SK-N-SH (cell line): ENCODE measurements around the gene ILF3. TPM values are rescaled to one million over a fixed set of nuclear protein-coding genes. Genes with fewer than 3 reads are reported as not detected.

ENCODE experiments used
- CTCF ChIA-PET: fragments of 300-600, 350-600 bp; formaldehyde crosslinking; extraction: SDS; loops from one replicate; lab custom pipeline; 2021; lab: Yijun Ruan, JAX
- POLR2A ChIA-PET: fragments of 350-600 bp; sonication (Branson Sonifier 250); formaldehyde crosslinking; extraction: SDS; loops from one replicate; lab custom pipeline; 2020; ENCODE audit warnings: antibody characterized with exemption, inconsistent platforms; lab: Yijun Ruan, JAX
- DNase-seq: peaks from one replicate; pipeline ENCODE4 v3.0.0; 2012
- H2AFZ ChIP-seq: fragments of 200-600 bp; sonication (generic); 2 replicates; pipeline ENCODE4 v1.8.1; 2016; ENCODE audit warnings: antibody characterized with exemption, mild to moderate bottlenecking, low read depth
- H3F3A ChIP-seq: fragments of 200-600 bp; sonication (generic); replicated peaks from 2 replicates; pipeline ENCODE3; 2016; ENCODE audit warnings: antibody characterized with exemption, mild to moderate bottlenecking; ENCODE audit not compliant: insufficient read depth
- H3K27ac ChIP-seq, 2 experiments: fragments of 200-500 bp in 1 of 2; fragments of 200-600 bp in 1 of 2; sonication (Bioruptor generic) in 1 of 2; sonication (generic), shearing (Covaris generic) in 1 of 2; 2 replicates each; pipeline versions ENCODE4 v1.5.1 to v1.6.1; 2014 to 2016; ENCODE audit warnings: low read depth in 2 of 2, inconsistent platforms in 1 of 2, low read length in 1 of 2, mild to moderate bottlenecking in 1 of 2, mixed read lengths in 1 of 2
- H3K27me3 ChIP-seq: fragments of 200-600 bp; sonication (generic), shearing (Covaris generic); 2 replicates; pipeline ENCODE4 v1.6.1; 2016; ENCODE audit warnings: mixed run types; ENCODE audit not compliant: insufficient read depth
- H3K36me3 ChIP-seq, 2 experiments: fragments of 200-500 bp in 1 of 2; fragments of 200-600 bp in 1 of 2; sonication (Bioruptor generic) in 1 of 2; sonication (generic) in 1 of 2; replicated peaks in 1 of 2; 2 replicates each; pipeline versions ENCODE3 to v1.5.1; 2014 to 2016; ENCODE audit warnings: low read length in 1 of 2, mild to moderate bottlenecking in 1 of 2; ENCODE audit not compliant: insufficient read depth in 2 of 2, control insufficient read depth in 1 of 2
- H3K4me1 ChIP-seq, 2 experiments: fragments of 200-500 bp in 1 of 2; fragments of 200-600 bp in 1 of 2; sonication (Bioruptor generic) in 1 of 2; sonication (generic), shearing (Covaris generic) in 1 of 2; 2 replicates each; pipeline versions ENCODE4 v1.5.1 to v1.6.1; 2014 to 2016; ENCODE audit warnings: low read depth in 1 of 2, low read length in 1 of 2, mixed run types in 1 of 2; ENCODE audit not compliant: insufficient read depth in 2 of 2, control insufficient read depth in 1 of 2
- H3K4me2 ChIP-seq: fragments of 200-600 bp; sonication (generic), shearing (Covaris generic); 2 replicates; pipeline ENCODE4 v1.6.1; 2017; ENCODE audit warnings: mixed run types
- H3K4me3 ChIP-seq, 2 experiments: fragments of 200-500 bp in 1 of 2; fragments of 200-600 bp in 1 of 2; sonication (Bioruptor generic) in 1 of 2; sonication (generic), shearing (Covaris generic) in 1 of 2; 2 replicates each; pipeline versions ENCODE4 v1.5.1 to v1.8.1; 2014 to 2016; ENCODE audit warnings: low read depth in 2 of 2, inconsistent platforms in 1 of 2, low read length in 1 of 2, mild to moderate bottlenecking in 1 of 2, mixed read lengths in 1 of 2, moderate library complexity in 1 of 2
- H3K79me2 ChIP-seq: fragments of 200-600 bp; sonication (generic); 2 replicates; pipeline ENCODE4 v1.8.1; 2017; ENCODE audit warnings: mild to moderate bottlenecking; ENCODE audit not compliant: insufficient read depth
- H3K9ac ChIP-seq: fragments of 200-600 bp; sonication (generic); 2 replicates; pipeline ENCODE4 v1.6.1; 2017; ENCODE audit warnings: mixed run types
- H3K9me2 ChIP-seq: fragments of 200-600 bp; sonication (generic); 2 replicates; pipeline ENCODE4 v1.6.1; 2017; ENCODE audit warnings: mixed run types
- H3K9me3 ChIP-seq: fragments of 200-600 bp; sonication (generic); 2 replicates; pipeline ENCODE4 v1.6.1; 2017; ENCODE audit warnings: mixed run types, mild to moderate bottlenecking, moderate library complexity
- H4K20me1 ChIP-seq: fragments of 200-600 bp; sonication (generic); 2 replicates; pipeline ENCODE4 v1.6.1; 2017; ENCODE audit warnings: mild to moderate bottlenecking, mixed run types; ENCODE audit not compliant: insufficient read depth
- EP300 ChIP-seq, 2 experiments: IDR thresholded peaks; 2 replicates each; pipeline versions ENCODE4 v1.4.0 to v1.6.1; 2012; ENCODE audit warnings: borderline replicate concordance in 1 of 2, low read depth in 1 of 2, low read length in 1 of 2
- FOSL2 ChIP-seq: IDR thresholded peaks from 2 replicates; pipeline ENCODE4 v1.4.0; 2012; ENCODE audit warnings: low read depth, mild to moderate bottlenecking, moderate library complexity, borderline replicate concordance
- FOXJ3 ChIP-seq: sonication (generic); formaldehyde crosslinking; IDR thresholded peaks from 2 replicates; pipeline ENCODE4 v1.5.1; 2020; ENCODE audit warnings: mild to moderate bottlenecking, missing genetic modification reagents
- GABPA ChIP-seq: IDR thresholded peaks from 2 replicates; pipeline ENCODE4 v1.4.0; 2012; ENCODE audit warnings: low read depth, mild to moderate bottlenecking
- GATA2 ChIP-seq: sonication (generic); formaldehyde crosslinking; IDR thresholded peaks from 2 replicates; pipeline ENCODE4 v1.5.0; 2020; ENCODE audit warnings: mild to moderate bottlenecking, missing genetic modification reagents
- MEF2A ChIP-seq: IDR thresholded peaks from 2 replicates; pipeline ENCODE4 v1.4.0; 2012; ENCODE audit warnings: low read depth, borderline replicate concordance
- NFIC ChIP-seq: IDR thresholded peaks from 2 replicates; pipeline ENCODE4 v1.4.0; 2012; ENCODE audit warnings: borderline replicate concordance
- NRF1 ChIP-seq: IDR thresholded peaks from 2 replicates; pipeline ENCODE4 v1.6.1; 2012; ENCODE audit warnings: low read depth, mild to moderate bottlenecking, low read length
- RAD21 ChIP-seq: IDR thresholded peaks from 2 replicates; pipeline ENCODE4 v1.6.1; 2012; ENCODE audit warnings: mild to moderate bottlenecking, low read length
- REST ChIP-seq: IDR thresholded peaks from 2 replicates; pipeline ENCODE4 v1.6.1; 2012; ENCODE audit warnings: mild to moderate bottlenecking, low read depth, low read length, moderate library complexity
- RFX5 ChIP-seq: IDR thresholded peaks from 2 replicates; pipeline ENCODE4 v1.6.1; 2012; ENCODE audit warnings: mild to moderate bottlenecking, improper control_type of control experiment, low read length
- SMC3 ChIP-seq: IDR thresholded peaks from 2 replicates; pipeline ENCODE4 v1.6.1; 2012; ENCODE audit warnings: low read depth, low read length, improper control_type of control experiment
- TAF1 ChIP-seq: IDR thresholded peaks from 2 replicates; pipeline ENCODE4 v1.6.1; 2012; ENCODE audit warnings: low read depth, mild to moderate bottlenecking, low read length, moderate library complexity, borderline replicate concordance
- TEAD4 ChIP-seq: IDR thresholded peaks from 2 replicates; pipeline ENCODE4 v1.4.0; 2012; ENCODE audit warnings: mild to moderate bottlenecking, borderline replicate concordance; ENCODE audit not compliant: insufficient read depth
- USF1 ChIP-seq: IDR thresholded peaks from 2 replicates; pipeline ENCODE4 v1.4.0; 2012; ENCODE audit warnings: low read depth, borderline replicate concordance
- USF2 ChIP-seq: fragments of 150-350 bp; IDR thresholded peaks from 2 replicates; pipeline ENCODE4 v1.6.1; 2017; ENCODE audit warnings: antibody characterized with exemption, low read length, low read depth, borderline replicate concordance
- ZBTB33 ChIP-seq: IDR thresholded peaks from 2 replicates; pipeline ENCODE4 v1.4.0; 2012; ENCODE audit warnings: low read depth, borderline replicate concordance
- WGBS: methylation state at CpG from one replicate; pipeline ENCODE4 v1.1.6; 2017; ENCODE audit warnings: low lambda C conversion rate; 5-methylcytosine and 5-hydroxymethylcytosine counted together
- polyA plus RNA-seq, 3 experiments: library from polyadenylated mRNA; depleted of rRNA; stranded (reverse); fragments of >200 nt; gene quantifications; 2 replicates each; pipeline ENCODE4 v1.2.3, GENCODE V29; 2012

Gene ILF3
- polyA plus RNA-seq, 1 of the 3 experiments (the other 2 are of a cell fraction) = 229 TPM

- CTCF ChIA-PET = interaction anchor here (0.7 to 2.5 kb wide), 5 partner anchors 20 to 302 kb away, joined by 3 to 14 read pairs (median 4); no protein-coding TSS in a partner anchor
- WGBS = 100% methylated on average over 5 of the region's 5 CpGs
- Histone ChIP-seq H3K4me3 (no peak overlapping the region), H2AFZ (no peak overlapping the region), H4K20me1 (peaks cover 69% of the 10 kb centered on the region), H3K9me3 (no peaks in the 10 kb centered on the region), H3K27me3 (no peaks in the 10 kb centered on the region), H3K4me2 (no peak overlapping the region), H3K9me2 (no peaks in the 10 kb centered on the region), H3K36me3 (peaks cover 21 to 43% of the 10 kb centered on the region in 2 experiments), H3K4me1 (peaks cover 0 to 10% of the 10 kb centered on the region in 2 experiments; a peak in 1 of 4 replicates), H3K79me2 (no peaks in the 10 kb centered on the region; the same call in 1 of the 2 replicates), H3F3A (peaks cover 42% of the 10 kb centered on the region), H3K9ac (no peak overlapping the region)
- POLR2A ChIA-PET = interaction anchor here (0.6 kb wide), 1 partner anchor 20 kb away, joined by 3 read pairs; no protein-coding TSS in a partner anchor
- no peak for DNase-seq
- TF ChIP-seq USF1 (no peak), RAD21 (no peak), TAF1 (no peak), SMC3 (no peak), MEF2A (no peak), RFX5 (no peak), TEAD4 (no peak), REST (no peak), FOXJ3 (CRISPR knock-in tag) (no peak), USF2 (no peak), NFIC (no peak), NRF1 (no peak), FOSL2 (no peak), GATA2 (CRISPR knock-in tag) (no peak), EP300 (IDR thresholded peaks at IDR 0.05; ENCODE audit: borderline replicate concordance in 1 of 2, low read depth in 1 of 2, low read length in 1 of 2) (no peak), GABPA (no peak), ZBTB33 (no peak)
- TF ChIP-seq, all 33 proteins: peak for 0
- no peak overlapping the region for H3K27ac ChIP-seq
Observed at GRCh38 chr19:10692673-10693264, 38.6 kb downstream of the ILF3 start.
